Mesenchymal stem cell (in vitro differentiated cells and primary cell): ENCODE measurements around the gene SMARCA4.
A peak's percentile ranks its signal among the peaks of the same experiment; 100 is the strongest.

Source experiments
- DNase-seq: peaks from one replicate; pipeline ENCODE4 v3.0.0-alpha.2; 2013
- H2AFZ ChIP-seq: one replicate; pipeline ENCODE4 v1.6.1; 2013; ENCODE audit warnings: low read depth, mild to moderate bottlenecking, control low read depth, inconsistent platforms, low read length, moderate library complexity
- H2AK5ac ChIP-seq: 2 replicates; pipeline ENCODE4 v1.6.1; 2013; ENCODE audit warnings: low read length, moderate library complexity, mild to moderate bottlenecking, inconsistent platforms; ENCODE audit not compliant: severe bottlenecking
- H2BK120ac ChIP-seq: one replicate; pipeline ENCODE4 v1.6.1; 2013; ENCODE audit warnings: low read depth, mild to moderate bottlenecking, inconsistent platforms, low read length, moderate library complexity
- H2BK12ac ChIP-seq, 2 experiments: one replicate each; pipeline ENCODE4 v1.6.1; 2013; ENCODE audit warnings: inconsistent platforms in 2 of 2, low read length in 2 of 2, mild to moderate bottlenecking in 2 of 2, moderate library complexity in 2 of 2, control low read depth in 1 of 2
- H2BK15ac ChIP-seq: one replicate; pipeline ENCODE4 v1.6.1; 2013; ENCODE audit warnings: mild to moderate bottlenecking, low read depth, inconsistent platforms; ENCODE audit not compliant: poor library complexity, severe bottlenecking
- H2BK5ac ChIP-seq: 2 replicates; pipeline ENCODE4 v1.6.1; 2013; ENCODE audit warnings: low read depth, mild to moderate bottlenecking, low read length, control low read depth, inconsistent platforms; ENCODE audit not compliant: poor library complexity, severe bottlenecking
- H3K14ac ChIP-seq, 2 experiments: one replicate each; pipeline ENCODE4 v1.6.1; 2013; ENCODE audit warnings: inconsistent platforms in 2 of 2, low read length in 2 of 2, control low read depth in 1 of 2, mild to moderate bottlenecking in 1 of 2, moderate library complexity in 1 of 2
- H3K18ac ChIP-seq, 2 experiments: one replicate each; pipeline ENCODE4 v1.6.1; 2013; ENCODE audit warnings: inconsistent platforms in 2 of 2, low read length in 2 of 2, control low read depth in 1 of 2, low read depth in 1 of 2, mild to moderate bottlenecking in 1 of 2
- H3K23ac ChIP-seq, 2 experiments: one replicate each; pipeline ENCODE4 v1.6.1; 2013; ENCODE audit warnings: inconsistent platforms in 2 of 2, low read length in 2 of 2, mild to moderate bottlenecking in 2 of 2, moderate library complexity in 2 of 2, control low read depth in 1 of 2
- H3K27ac ChIP-seq: 2 replicates; pipeline ENCODE4 v1.5.1; 2013; ENCODE audit warnings: mild to moderate bottlenecking, moderate library complexity, low read length, control low read depth, inconsistent platforms; ENCODE audit not compliant: poor library complexity, severe bottlenecking
- H3K27me3 ChIP-seq, 2 experiments: 2 replicates each; pipeline versions ENCODE4 v1.6.1 to v1.7.0; 2013; ENCODE audit warnings: low read length in 2 of 2, mild to moderate bottlenecking in 2 of 2, moderate library complexity in 2 of 2, control low read depth in 1 of 2, inconsistent platforms in 1 of 2; ENCODE audit not compliant: control insufficient read depth in 1 of 2, insufficient read depth in 1 of 2
- H3K36me3 ChIP-seq, 2 experiments: 2 replicates each; pipeline versions ENCODE4 v1.6.1 to v1.7.0; 2013; ENCODE audit warnings: low read length in 2 of 2, control low read depth in 1 of 2, inconsistent platforms in 1 of 2, low read depth in 1 of 2, mild to moderate bottlenecking in 1 of 2; ENCODE audit not compliant: insufficient read depth in 2 of 2, control insufficient read depth in 1 of 2
- H3K4ac ChIP-seq, 2 experiments: one replicate each; pipeline ENCODE4 v1.6.1; 2013; ENCODE audit warnings: inconsistent platforms in 2 of 2, low read length in 2 of 2, mild to moderate bottlenecking in 2 of 2, moderate library complexity in 2 of 2, control low read depth in 1 of 2, low read depth in 1 of 2
- H3K4me1 ChIP-seq: 2 replicates; pipeline ENCODE4 v1.6.1; 2013; ENCODE audit warnings: low read depth, low read length, control low read depth; ENCODE audit not compliant: control insufficient read depth, insufficient read depth
- H3K4me2 ChIP-seq: 2 replicates; pipeline ENCODE4 v1.6.1; 2013; ENCODE audit warnings: low read length, mild to moderate bottlenecking, inconsistent platforms; ENCODE audit not compliant: poor library complexity, severe bottlenecking
- H3K4me3 ChIP-seq, 2 experiments: 2 replicates each; pipeline versions ENCODE4 v1.5.1 to v1.7.0; 2013; ENCODE audit warnings: low read length in 2 of 2, mild to moderate bottlenecking in 2 of 2, control low read depth in 1 of 2, low read depth in 1 of 2; ENCODE audit not compliant: insufficient read depth in 1 of 2
- H3K79me1 ChIP-seq: replicated peaks from 2 replicates; pipeline ENCODE4 v1.6.1; 2013; ENCODE audit warnings: mild to moderate bottlenecking, control low read depth, low read length, inconsistent platforms; ENCODE audit not compliant: poor library complexity, severe bottlenecking
- H3K9ac ChIP-seq: 2 replicates; pipeline ENCODE4 v1.7.0; 2013; ENCODE audit warnings: mild to moderate bottlenecking, low read length, moderate library complexity
- H3K9me3 ChIP-seq: 2 replicates; pipeline ENCODE4 v1.7.0; 2013; ENCODE audit warnings: mild to moderate bottlenecking, low read length; ENCODE audit not compliant: control insufficient read depth
- H4K8ac ChIP-seq: one replicate; pipeline ENCODE4 v1.6.1; 2013; ENCODE audit warnings: inconsistent platforms, mild to moderate bottlenecking, low read length, moderate library complexity
- H4K91ac ChIP-seq: one replicate; pipeline ENCODE4 v1.6.1; 2013; ENCODE audit warnings: mild to moderate bottlenecking, low read length, inconsistent platforms
- WGBS: methylation state at CpG from one replicate; pipeline ENCODE4 v1.1.7; 2013; ENCODE audit warnings: mixed read lengths; 5-methylcytosine and 5-hydroxymethylcytosine counted together

The SMARCA4 gene

GRCh38 chr19:11090264-11090996, 129.6 kb downstream of the SMARCA4 start:
- H3K18ac ChIP-seq = peak overlapping the region; percentile 90
- H3K27me3 ChIP-seq = no peaks in the 10 kb centered on the region
- H3K4ac ChIP-seq = peak overlapping the region in 1 of 2 experiments; percentile 84
- H3K4me1 ChIP-seq = peaks cover 14% of the 10 kb centered on the region
- H3K36me3 ChIP-seq = peaks cover 16 to 34% of the 10 kb centered on the region in 2 experiments
- H2BK5ac ChIP-seq = peak overlapping the region; percentile 91
- H3K27ac ChIP-seq = peak overlapping the region; percentile 97
- H3K23ac ChIP-seq = peak overlapping the region in 1 of 2 experiments; percentile 23
- H3K4me3 ChIP-seq = peak overlapping the region; percentile 84 to 93
- peak overlapping the region in 1 of 2 experiments; percentile 61 for H3K14ac ChIP-seq
- H2BK120ac ChIP-seq = peak overlapping the region; percentile 86
- H2BK12ac ChIP-seq = peak overlapping the region in 1 of 2 experiments; percentile 83
- H3K9me3 ChIP-seq = no peaks in the 10 kb centered on the region
- peak; percentile 94 for DNase-seq
- no peak overlapping the region for H4K8ac ChIP-seq
- peak overlapping the region; percentile 97 for H2AK5ac ChIP-seq
- peak overlapping the region; percentile 77 for H4K91ac ChIP-seq
- peak overlapping the region; percentile 96 for H2BK15ac ChIP-seq
- WGBS = under 1% methylated on average over 47 of the region's 64 CpGs
- peak overlapping the region; percentile 100 for H3K9ac ChIP-seq
- H2AFZ ChIP-seq = no peak overlapping the region
- H3K79me1 ChIP-seq = no peaks in the 10 kb centered on the region
- peak overlapping the region; percentile 70 for H3K4me2 ChIP-seq

DNA sequence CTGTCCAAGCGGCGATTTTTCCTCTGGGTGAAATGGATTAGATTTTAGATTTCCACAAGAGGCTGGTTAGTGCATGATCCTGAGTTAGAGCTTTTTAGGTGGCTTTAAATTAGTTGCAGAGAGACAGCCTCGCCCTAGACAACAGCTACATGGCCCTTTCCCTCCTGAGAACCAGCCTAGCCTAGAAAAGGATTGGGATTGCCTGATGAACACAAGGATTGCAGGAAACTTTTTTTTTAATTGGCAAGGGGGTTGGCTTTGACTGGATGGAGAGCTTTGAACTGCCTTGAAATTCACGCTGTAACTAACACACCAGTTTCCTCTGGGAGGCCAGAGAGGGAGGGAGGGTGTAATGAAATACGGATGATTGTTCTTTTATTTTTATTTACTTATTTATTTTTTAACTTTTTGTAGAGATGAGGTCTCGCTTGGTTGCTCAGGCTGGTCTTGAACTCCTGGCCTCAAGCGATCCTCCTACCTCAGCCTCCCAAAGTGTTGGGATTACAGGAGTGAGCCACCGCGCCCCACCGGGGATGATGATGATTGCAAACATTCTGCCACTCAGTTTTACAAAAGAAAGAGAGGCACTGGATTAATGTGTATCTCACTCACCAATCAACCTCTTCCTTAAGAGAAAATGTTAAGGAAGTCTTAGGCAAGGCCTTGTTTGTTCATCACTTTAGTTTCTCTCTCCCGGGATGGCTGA, 130.3 kb downstream of the SMARCA4 start:
- peak overlapping the region in 1 of 2 experiments; percentile 84 for H3K4ac ChIP-seq
- DNase-seq = no peak
- H2BK15ac ChIP-seq = no peak overlapping the region
- H3K79me1 ChIP-seq = no peaks in the 10 kb centered on the region
- peak overlapping the region; percentile 100 for H3K9ac ChIP-seq
- H2AFZ ChIP-seq = no peak overlapping the region
- H3K9me3 ChIP-seq = no peaks in the 10 kb centered on the region
- H2BK12ac ChIP-seq = no peak overlapping the region
- H2AK5ac ChIP-seq = peak overlapping the region; percentile 97
- peak overlapping the region in 1 of 2 experiments; percentile 23 for H3K23ac ChIP-seq
- peak overlapping the region; percentile 97 for H3K27ac ChIP-seq
- H2BK5ac ChIP-seq = peak overlapping the region; percentile 91
- H4K91ac ChIP-seq = no peak overlapping the region
- H4K8ac ChIP-seq = no peak overlapping the region
- peak overlapping the region; percentile 88 to 90 for H3K18ac ChIP-seq
- H3K4me1 ChIP-seq = peaks cover 14% of the 10 kb centered on the region
- peak overlapping the region; percentile 86 for H2BK120ac ChIP-seq
- H3K27me3 ChIP-seq = no peaks in the 10 kb centered on the region
- H3K14ac ChIP-seq = peak overlapping the region in 1 of 2 experiments; percentile 87
- 15% methylated on average over 6 of the region's 11 CpGs for WGBS
- peaks cover 16 to 40% of the 10 kb centered on the region in 2 experiments for H3K36me3 ChIP-seq
- H3K4me2 ChIP-seq = peak overlapping the region; percentile 70
- H3K4me3 ChIP-seq = peak overlapping the region; percentile 84

- H3K9me3 ChIP-seq = no peaks in the 10 kb centered on the region
- no peak overlapping the region for H3K4ac ChIP-seq
- peaks cover 16 to 46% of the 10 kb centered on the region in 2 experiments for H3K36me3 ChIP-seq
- H3K18ac ChIP-seq = peak overlapping the region in 1 of 2 experiments; percentile 28
- no peak overlapping the region for H2BK120ac ChIP-seq
- peak overlapping the region; percentile 97 for H3K27ac ChIP-seq
- no peak overlapping the region for H2AK5ac ChIP-seq
- H3K27me3 ChIP-seq = no peaks in the 10 kb centered on the region
- H2BK5ac ChIP-seq = peak overlapping the region; percentile 24
- H3K79me1 ChIP-seq = no peaks in the 10 kb centered on the region
- 0% methylated on average over 8 of the region's 8 CpGs for WGBS
- peak overlapping the region in 1 of 2 experiments; percentile 84 for H3K4me3 ChIP-seq
- H3K23ac ChIP-seq = no peak overlapping the region
- no peak overlapping the region for H2AFZ ChIP-seq
- no peak overlapping the region for H2BK15ac ChIP-seq
- no peak overlapping the region for H4K8ac ChIP-seq
- H3K14ac ChIP-seq = no peak overlapping the region
- H2BK12ac ChIP-seq = no peak overlapping the region
- peak; percentile 94 for DNase-seq
- H3K4me1 ChIP-seq = peaks cover 16% of the 10 kb centered on the region
- H3K9ac ChIP-seq = peak overlapping the region; percentile 100
- H4K91ac ChIP-seq = no peak overlapping the region
- H3K4me2 ChIP-seq = peak overlapping the region; percentile 70
Observed at GRCh38 chr19:11091703-11092153, 130.9 kb downstream of the SMARCA4 start.

DNA sequence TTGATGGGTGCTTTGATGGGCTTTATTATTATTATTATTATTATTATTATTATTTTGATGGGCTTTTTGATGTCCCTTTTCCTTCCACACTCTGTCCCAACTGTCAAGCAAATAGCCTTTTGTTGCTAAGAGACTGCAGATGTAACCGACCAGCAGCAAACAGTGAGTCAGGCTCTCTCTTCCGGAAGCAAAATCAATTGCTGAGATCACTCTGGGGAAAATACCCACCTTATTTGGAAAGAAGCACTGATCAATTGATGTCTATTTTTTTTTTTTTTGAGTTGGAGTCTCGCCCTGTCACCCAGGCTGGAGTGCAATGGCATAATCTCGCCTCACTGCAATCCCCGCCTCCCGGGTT, 131.3 kb downstream of the SMARCA4 start:
- Histone ChIP-seq H3K27ac (peak overlapping the region; percentile 97), H3K23ac (no peak overlapping the region), H3K36me3 (peaks cover 16 to 48% of the 10 kb centered on the region in 2 experiments), H2AFZ (no peak overlapping the region), H3K9me3 (no peaks in the 10 kb centered on the region), H3K4me3 (peak overlapping the region in 1 of 2 experiments; percentile 84), H3K4me2 (peak overlapping the region; percentile 70), H2BK5ac (no peak overlapping the region), H3K27me3 (no peaks in the 10 kb centered on the region), H3K79me1 (no peaks in the 10 kb centered on the region), H2AK5ac (no peak overlapping the region), H3K14ac (no peak overlapping the region), H4K8ac (no peak overlapping the region), H3K4me1 (peaks cover 17% of the 10 kb centered on the region), H4K91ac (no peak overlapping the region), H2BK120ac (no peak overlapping the region), H2BK12ac (no peak overlapping the region), H2BK15ac (no peak overlapping the region), H3K18ac (no peak overlapping the region), H3K4ac (no peak overlapping the region), H3K9ac (peak overlapping the region; percentile 100)
- peak; percentile 93 for DNase-seq
- 35% methylated on average over 6 of the region's 6 CpGs for WGBS
